ENCODE measurements around the gene USP17L5. TPM values are rescaled to one million over a fixed set of nuclear protein-coding genes. Genes with fewer than 3 reads are reported as not detected.
"Not testable (repeated sequence)": the region's sequence is repeated elsewhere in the genome, so short reads cannot be mapped to it uniquely, and the experiment has no call there.

USP17L5 gene
- polyA plus RNA-seq, 3 donors, result not detected

GRCh38 chr4:9334358-9334757 is 4.8 kb upstream of the USP17L5 start, which contains the start of gene USP17L26:
Gene USP17L26 (plus strand): TSS chr4:9334658. CDS start chr4:9334658, 0 bp downstream.
- intact Hi-C loops (cut with micrococcal nuclease), result not testable (repeated sequence)

GRCh38 chr4:9343848-9344247 is 4.6 kb downstream of the USP17L5 start, which contains the start of gene USP17L27:
Gene USP17L27 (plus strand): TSS chr4:9344148. CDS start chr4:9344148, 0 bp downstream.
- H3K36me3 Mint-ChIP-seq; DNase-seq; H3K27ac Mint-ChIP-seq; H3K4me2 ChIP-seq (replicated peaks; ENCODE audit: extremely low read depth, low read length, poor library complexity, severe bottlenecking); H3K4me1 ChIP-seq (ENCODE audit: control insufficient read depth in 1 of 2, insufficient read depth in 2 of 2, low read length in 2 of 2); H3K9ac ChIP-seq (ENCODE audit: insufficient read depth, low read length, poor library complexity, severe bottlenecking); H3K27me3 Mint-ChIP-seq (ENCODE audit: low read depth in 3 of 3); H2AFZ ChIP-seq (ENCODE audit: insufficient read depth, low read depth, low read length, poor library complexity, severe bottlenecking); H3K4me3 ChIP-seq (replicated peaks in 1 of 3; ENCODE audit: low read depth in 2 of 3, low read length in 3 of 3); H3K79me2 ChIP-seq (ENCODE audit: insufficient read depth, low read length); H3K4me3 Mint-ChIP-seq; H3K9me3 ChIP-seq (replicated peaks in 1 of 2; ENCODE audit: control insufficient read depth in 1 of 2, insufficient read depth in 1 of 2, low read length in 2 of 2); H3K36me3 ChIP-seq (replicated peaks in 1 of 2; ENCODE audit: control insufficient read depth in 1 of 2, insufficient read depth in 2 of 2, low read length in 2 of 2); H3K27ac ChIP-seq (ENCODE audit: low read depth in 1 of 2, low read length in 2 of 2); H4K20me1 ChIP-seq (ENCODE audit: insufficient read depth, low read length); H3K27me3 ChIP-seq (ENCODE audit: control insufficient read depth in 2 of 2, insufficient read depth in 2 of 2, low read length in 2 of 2); H3K9me3 Mint-ChIP-seq; H3K4me1 Mint-ChIP-seq; intact Hi-C loops (cut with micrococcal nuclease): not testable (repeated sequence)
- no CpG with 5 or more reads among the region's 15 CpGs for WGBS (ENCODE audit: insufficient coverage)

More at GRCh38 chr4:9334358-9334757, 4.8 kb upstream of the USP17L5 start, which contains the start of gene USP17L26:
- not testable (repeated sequence) for H3K4me1 ChIP-seq (ENCODE audit: control insufficient read depth in 1 of 2, insufficient read depth in 2 of 2, low read length in 2 of 2); H3K36me3 Mint-ChIP-seq; H3K27me3 ChIP-seq (ENCODE audit: control insufficient read depth in 2 of 2, insufficient read depth in 2 of 2, low read length in 2 of 2); H3K4me3 Mint-ChIP-seq; H3K4me2 ChIP-seq (replicated peaks; ENCODE audit: extremely low read depth, low read length, poor library complexity, severe bottlenecking); H2AFZ ChIP-seq (ENCODE audit: insufficient read depth, low read depth, low read length, poor library complexity, severe bottlenecking); H3K79me2 ChIP-seq (ENCODE audit: insufficient read depth, low read length); H4K20me1 ChIP-seq (ENCODE audit: insufficient read depth, low read length); H3K27ac Mint-ChIP-seq; H3K27ac ChIP-seq (ENCODE audit: low read depth in 1 of 2, low read length in 2 of 2); H3K9me3 ChIP-seq (replicated peaks in 1 of 2; ENCODE audit: control insufficient read depth in 1 of 2, insufficient read depth in 1 of 2, low read length in 2 of 2); H3K36me3 ChIP-seq (replicated peaks in 1 of 2; ENCODE audit: control insufficient read depth in 1 of 2, insufficient read depth in 2 of 2, low read length in 2 of 2); H3K27me3 Mint-ChIP-seq (ENCODE audit: low read depth in 3 of 3); H3K4me3 ChIP-seq (replicated peaks in 1 of 3; ENCODE audit: low read depth in 2 of 3, low read length in 3 of 3); H3K9ac ChIP-seq (ENCODE audit: insufficient read depth, low read length, poor library complexity, severe bottlenecking); H3K9me3 Mint-ChIP-seq; H3K4me1 Mint-ChIP-seq; DNase-seq
- WGBS (ENCODE audit: insufficient coverage), result no CpG with 5 or more reads among the region's 15 CpGs

GRCh38 chr4:9348593-9348992 is 9.4 kb downstream of the USP17L5 start, which contains the start of gene USP17L28:
Gene USP17L28 (plus strand): TSS chr4:9348893. CDS start chr4:9348893, 0 bp downstream.
- H3K4me1 Mint-ChIP-seq; H3K36me3 Mint-ChIP-seq; intact Hi-C loops (cut with micrococcal nuclease); H4K20me1 ChIP-seq (ENCODE audit: insufficient read depth, low read length); H3K27ac Mint-ChIP-seq; H3K4me2 ChIP-seq (replicated peaks; ENCODE audit: extremely low read depth, low read length, poor library complexity, severe bottlenecking); H3K27me3 Mint-ChIP-seq (ENCODE audit: low read depth in 3 of 3); H3K36me3 ChIP-seq (replicated peaks in 1 of 2; ENCODE audit: control insufficient read depth in 1 of 2, insufficient read depth in 2 of 2, low read length in 2 of 2); H3K79me2 ChIP-seq (ENCODE audit: insufficient read depth, low read length); H3K27ac ChIP-seq (ENCODE audit: low read depth in 1 of 2, low read length in 2 of 2); H3K4me1 ChIP-seq (ENCODE audit: control insufficient read depth in 1 of 2, insufficient read depth in 2 of 2, low read length in 2 of 2); H3K27me3 ChIP-seq (ENCODE audit: control insufficient read depth in 2 of 2, insufficient read depth in 2 of 2, low read length in 2 of 2); H3K9ac ChIP-seq (ENCODE audit: insufficient read depth, low read length, poor library complexity, severe bottlenecking); H3K4me3 Mint-ChIP-seq; H2AFZ ChIP-seq (ENCODE audit: insufficient read depth, low read depth, low read length, poor library complexity, severe bottlenecking); H3K4me3 ChIP-seq (replicated peaks in 1 of 3; ENCODE audit: low read depth in 2 of 3, low read length in 3 of 3); DNase-seq; H3K9me3 ChIP-seq (replicated peaks in 1 of 2; ENCODE audit: control insufficient read depth in 1 of 2, insufficient read depth in 1 of 2, low read length in 2 of 2); H3K9me3 Mint-ChIP-seq: not testable (repeated sequence)
- no CpG with 5 or more reads among the region's 15 CpGs for whole genome bisulfite sequencing (ENCODE audit: insufficient coverage)

- H3K4me1 ChIP-seq (ENCODE audit: control insufficient read depth in 1 of 2, insufficient read depth in 2 of 2, low read length in 2 of 2); H3K27ac ChIP-seq (ENCODE audit: low read depth in 1 of 2, low read length in 2 of 2); H3K36me3 Mint-ChIP-seq; intact Hi-C loops (cut with micrococcal nuclease); H3K9ac ChIP-seq (ENCODE audit: insufficient read depth, low read length, poor library complexity, severe bottlenecking); H3K4me3 ChIP-seq (replicated peaks in 1 of 3; ENCODE audit: low read depth in 2 of 3, low read length in 3 of 3); H3K9me3 Mint-ChIP-seq; H3K27me3 Mint-ChIP-seq (ENCODE audit: low read depth in 3 of 3); H3K27me3 ChIP-seq (ENCODE audit: control insufficient read depth in 2 of 2, insufficient read depth in 2 of 2, low read length in 2 of 2); H3K79me2 ChIP-seq (ENCODE audit: insufficient read depth, low read length); H3K4me2 ChIP-seq (replicated peaks; ENCODE audit: extremely low read depth, low read length, poor library complexity, severe bottlenecking); H3K4me3 Mint-ChIP-seq; H2AFZ ChIP-seq (ENCODE audit: insufficient read depth, low read depth, low read length, poor library complexity, severe bottlenecking); H3K4me1 Mint-ChIP-seq; H3K9me3 ChIP-seq (replicated peaks in 1 of 2; ENCODE audit: control insufficient read depth in 1 of 2, insufficient read depth in 1 of 2, low read length in 2 of 2); H3K27ac Mint-ChIP-seq; H4K20me1 ChIP-seq (ENCODE audit: insufficient read depth, low read length); DNase-seq; H3K36me3 ChIP-seq (replicated peaks in 1 of 2; ENCODE audit: control insufficient read depth in 1 of 2, insufficient read depth in 2 of 2, low read length in 2 of 2): not testable (repeated sequence)
- 97% methylated on average over 7 of the region's 18 CpGs for WGBS (ENCODE audit: insufficient coverage)
Measured at GRCh38 chr4:9350866-9351265, 11.7 kb downstream of the USP17L5 start.
